Endothelial cell of umbilical vein (primary cell): ENCODE results near the gene SHROOM4. TPM values are rescaled to one million over a fixed set of nuclear protein-coding genes. Genes with fewer than 3 reads are reported as not detected.

ENCODE experiments used
- BruUV-seq: library from RNA; stranded (reverse); fragments of 400-500 nt; replicated peaks from 2 replicates; lab custom pipeline; 2021; lab: Mats Ljungman, UMichigan
- CTCF ChIA-PET: fragments of 300-600, 350-600 bp; sonication (Branson Sonifier 250); formaldehyde crosslinking; loops from one replicate; lab custom pipeline; 2021; ENCODE audit warnings: antibody characterized with exemption, inconsistent platforms; lab: Charles Lee
- POLR2A ChIA-PET: fragments of 300-600, 350-600 bp; sonication (Branson Sonifier 250); formaldehyde crosslinking; loops from one replicate; lab custom pipeline; 2021; ENCODE audit warnings: antibody characterized with exemption, inconsistent platforms; lab: Charles Lee
- DNase-seq: peaks from one replicate; pipeline ENCODE4 v3.0.0-alpha.2; 2011; ENCODE audit warnings: low read depth, low spot score
- FAIRE-seq: peaks from 2 replicates; lab custom pipeline; 2011; peaks lifted over from hg19 to GRCh38; lab: Jason Lieb, UNC
- H2AFZ ChIP-seq: 2 replicates; pipeline ENCODE4 v1.6.0; 2012; ENCODE audit warnings: low read depth, low read length, control low read depth, inconsistent platforms
- H3K27ac ChIP-seq: 2 replicates; pipeline ENCODE4 v1.5.1; 2011; ENCODE audit warnings: low read depth, mild to moderate bottlenecking, control low read depth, low read length, moderate library complexity; ENCODE audit not compliant: insufficient read depth
- H3K27me3 ChIP-seq, 2 experiments: 2 replicates each; pipeline versions ENCODE4 v1.6.0 to v1.6.1; 2011; ENCODE audit warnings: low read length in 2 of 2, mixed read lengths in 1 of 2; ENCODE audit not compliant: control insufficient read depth in 2 of 2, insufficient read depth in 2 of 2
- H3K36me3 ChIP-seq, 2 experiments: 2 replicates in 1 of 2; 3 replicates in 1 of 2; pipeline ENCODE4 v1.5.1; 2011; ENCODE audit warnings: low read length in 2 of 2, mild to moderate bottlenecking in 1 of 2, moderate library complexity in 1 of 2; ENCODE audit not compliant: control insufficient read depth in 2 of 2, insufficient read depth in 2 of 2; ENCODE audit errors: extremely low read depth in 1 of 2
- H3K4me1 ChIP-seq: 3 replicates; pipeline ENCODE4 v1.5.1; 2011; ENCODE audit warnings: mild to moderate bottlenecking, low read length; ENCODE audit not compliant: control insufficient read depth, insufficient read depth; ENCODE audit errors: extremely low read depth
- H3K4me2 ChIP-seq: 2 replicates; pipeline ENCODE4 v1.6.1; 2011; ENCODE audit warnings: low read length, control low read depth, mixed read lengths; ENCODE audit not compliant: insufficient read depth
- H3K4me3 ChIP-seq, 3 experiments: fragments of 200-600 bp in 1 of 3; sonication (generic), shearing (Covaris generic) in 1 of 3; replicated peaks in 1 of 3; 2 replicates each; pipeline ENCODE4 v1.5.1; 2011 to 2016; ENCODE audit warnings: control low read depth in 3 of 3, low read length in 3 of 3, mild to moderate bottlenecking in 2 of 3, inconsistent platforms in 1 of 3, low read depth in 1 of 3, moderate library complexity in 1 of 3; ENCODE audit not compliant: insufficient read depth in 1 of 3
- H3K79me2 ChIP-seq: 2 replicates; pipeline ENCODE4 v1.6.0; 2012; ENCODE audit warnings: low read length, inconsistent platforms; ENCODE audit not compliant: control insufficient read depth, insufficient read depth
- H3K9ac ChIP-seq: replicated peaks from 2 replicates; pipeline ENCODE3; 2011; ENCODE audit warnings: low read length, control low read depth; ENCODE audit not compliant: insufficient read depth; ENCODE audit errors: extremely low read depth
- H3K9me1 ChIP-seq: replicated peaks from 3 replicates; pipeline ENCODE4 v1.6.0; 2011; ENCODE audit warnings: mild to moderate bottlenecking, low read length; ENCODE audit not compliant: control insufficient read depth, insufficient read depth; ENCODE audit errors: extremely low read depth
- H3K9me3 ChIP-seq: replicated peaks from 2 replicates; pipeline ENCODE4 v1.5.1; 2012; ENCODE audit warnings: low read length, inconsistent platforms; ENCODE audit not compliant: control insufficient read depth, insufficient read depth
- H4K20me1 ChIP-seq: replicated peaks from 2 replicates; pipeline ENCODE3; 2011; ENCODE audit warnings: mild to moderate bottlenecking, low read length; ENCODE audit not compliant: control insufficient read depth, insufficient read depth; ENCODE audit errors: extremely low read depth
- EZH2 ChIP-seq: IDR thresholded peaks from 2 replicates; pipeline ENCODE4 v1.6.1; 2012; ENCODE audit warnings: borderline replicate concordance, low read depth, mild to moderate bottlenecking, moderate library complexity, low read length, inconsistent platforms; ENCODE audit not compliant: severe bottlenecking
- FOS ChIP-seq: IDR thresholded peaks from 2 replicates; pipeline ENCODE4 v1.6.1; 2011; ENCODE audit warnings: mild to moderate bottlenecking, low read length, moderate library complexity, borderline replicate concordance; ENCODE audit not compliant: insufficient read depth
- GATA2 ChIP-seq: IDR thresholded peaks from 2 replicates; pipeline ENCODE4 v1.7.0; 2011; ENCODE audit warnings: low read depth, mild to moderate bottlenecking, moderate library complexity, mixed read lengths, low read length; ENCODE audit not compliant: insufficient read length, insufficient read depth
- JUN ChIP-seq: IDR thresholded peaks from 2 replicates; pipeline ENCODE4 v1.6.1; 2011; ENCODE audit warnings: borderline replicate concordance, low read depth; ENCODE audit not compliant: insufficient read length, insufficient read depth
- MYC ChIP-seq: IDR thresholded peaks from one replicate; pipeline ENCODE4 v1.6.1; 2011; ENCODE audit warnings: mild to moderate bottlenecking, low read depth, low read length
- POLR2A ChIP-seq: IDR thresholded peaks from 2 replicates; pipeline ENCODE4 v1.6.1; 2012; ENCODE audit warnings: low read depth, mild to moderate bottlenecking, control low read depth, low read length
- POLR2AphosphoS5 ChIP-seq: IDR thresholded peaks from 2 replicates; pipeline ENCODE4 v1.6.1; 2012; ENCODE audit warnings: low read depth, mild to moderate bottlenecking, control low read depth, low read length, moderate library complexity; ENCODE audit not compliant: insufficient read depth
- dilution Hi-C: fragments of 300-500 bp; cut with MboI; formaldehyde crosslinking; loops from one replicate; pipeline ENCODE4 v1.15.0; 2019; ENCODE audit warnings: low sequenced_read_pairs; ENCODE audit not compliant: extremely low pct_ligation_motif_present
- intact Hi-C: fragments of 100-400 bp; cut with micrococcal nuclease; formaldehyde crosslinking; loops from one replicate; pipeline ENCODE4 v1.10.0; 2022
- polyA plus RNA-seq, 4 experiments: library from polyadenylated mRNA; depleted of rRNA in 3 of 4; stranded (reverse) in 3 of 4; unstranded in 1 of 4; fragments of >200 nt; gene quantifications; 2 replicates each; pipeline versions ENCODE4 v1.2.1 to v1.2.3, GENCODE V29; 2011 to 2012; ENCODE audit warnings: missing spikeins in 1 of 4
- total RNA-seq: library from RNA; stranded (reverse); gene quantifications from 2 replicates; pipeline ENCODE4 v1.2.3, GENCODE V29; 2021
- TF ChIP-seq, protein P1 (sequence below): IDR thresholded peaks from 2 replicates; pipeline ENCODE4 v1.6.1; 2011; ENCODE audit not compliant: insufficient read depth, insufficient read length
- TF ChIP-seq, protein P2 (sequence below), 2 donors: IDR thresholded peaks; 1 replicate in 1 of 2; 2 replicates in 1 of 2; pipeline ENCODE4 v1.5.1; 2011; ENCODE audit warnings: low read length in 2 of 2, mild to moderate bottlenecking in 2 of 2, moderate library complexity in 2 of 2, control low read depth in 1 of 2, inconsistent platforms in 1 of 2, low read depth in 1 of 2; ENCODE audit not compliant: insufficient read depth in 1 of 2; ENCODE audit errors: extremely low read depth in 1 of 2

The SHROOM4 gene
- total and polyA plus RNA-seq, 2 donors (not counting 3 experiments of a cell fraction or from before 2014, with no cell fraction given) = 29.7 to 57.5 TPM

DNA sequence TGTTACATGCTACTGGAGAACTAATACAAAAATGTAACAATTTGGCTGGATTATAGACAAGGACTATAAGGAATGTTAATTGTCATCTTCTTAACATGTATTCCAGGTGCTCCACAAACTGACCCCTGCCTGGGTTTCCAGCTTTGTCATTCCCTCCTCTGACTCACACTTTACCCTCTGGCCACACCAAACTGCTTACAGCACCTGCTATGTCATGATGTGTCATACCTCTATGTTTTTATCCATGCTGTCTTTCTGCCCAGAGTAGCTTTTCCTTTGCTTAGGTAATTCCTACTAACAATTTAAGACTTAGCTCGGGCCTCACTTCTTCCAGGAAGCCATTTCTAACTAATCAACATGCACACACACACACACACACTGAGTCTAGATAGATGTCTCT is 14.0 kb upstream of the SHROOM4 start:
- BruUV-seq = no TSS peak
- ChIA-PET CTCF (interaction anchor here (1.2 kb wide), 1 partner anchor 9 kb away, joined by 3 read pairs; no protein-coding TSS in a partner anchor), POLR2A (no interaction called here)
- H3K4me1 ChIP-seq = no peaks in the 10 kb centered on the region
- H3K36me3 ChIP-seq = no peaks in the 10 kb centered on the region
- no peak overlapping the region for H3K4me2 ChIP-seq
- no peaks in the 10 kb centered on the region for H4K20me1 ChIP-seq
- H3K9me3 ChIP-seq = no peaks in the 10 kb centered on the region
- no peak overlapping the region for H3K9ac ChIP-seq
- no peak overlapping the region for H3K27ac ChIP-seq
- intact Hi-C loops = no loop called here
- FAIRE-seq = peak; percentile 70
- no peaks in the 10 kb centered on the region for H3K9me1 ChIP-seq
- no peak overlapping the region for H3K4me3 ChIP-seq
- H2AFZ ChIP-seq = no peak overlapping the region
- no peaks in the 10 kb centered on the region for H3K27me3 ChIP-seq
- dilution Hi-C loops = no loop called here
- TF ChIP-seq FOS (peak; percentile 59), POLR2AphosphoS5 (no peak)
- DNase-seq = peak; percentile 12
- no peaks in the 10 kb centered on the region for H3K79me2 ChIP-seq

DNA sequence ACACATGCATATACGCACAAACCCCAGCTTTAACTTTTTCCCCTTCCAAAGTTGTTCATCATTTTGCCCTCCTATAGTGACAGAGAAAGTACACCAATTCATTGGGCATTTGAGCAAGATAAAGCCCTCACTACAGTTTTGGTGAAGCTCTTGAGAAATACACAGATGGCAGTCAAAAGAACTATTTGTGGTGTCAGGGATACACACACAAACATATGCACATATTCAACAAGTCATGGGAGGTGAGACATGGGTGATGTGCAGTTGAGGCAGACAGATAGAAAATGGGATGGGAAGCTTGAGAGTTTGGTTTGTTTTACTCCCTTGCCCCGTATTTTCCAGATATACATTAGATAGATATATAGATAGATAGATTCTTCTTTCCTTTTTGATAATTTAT is 11.8 kb upstream of the SHROOM4 start:
- intact Hi-C loops = no loop called here
- ChIA-PET CTCF (interaction anchor here (1.0 kb wide), 1 partner anchor 12 kb away, joined by 4 read pairs; the partner anchor contains the start of gene SHROOM4), POLR2A (no interaction called here)
- Histone ChIP-seq H3K27me3 (no peaks in the 10 kb centered on the region), H3K9me3 (no peaks in the 10 kb centered on the region), H3K9ac (no peak overlapping the region), H3K36me3 (no peaks in the 10 kb centered on the region), H3K4me1 (no peaks in the 10 kb centered on the region), H3K4me3 (no peak overlapping the region), H3K4me2 (no peak overlapping the region), H3K27ac (no peak overlapping the region), H2AFZ (no peak overlapping the region), H4K20me1 (no peaks in the 10 kb centered on the region), H3K9me1 (no peaks in the 10 kb centered on the region), H3K79me2 (no peaks in the 10 kb centered on the region)
- no peak for TF ChIP-seq POLR2AphosphoS5
- no peak for TF ChIP-seq MYC
- no peak for TF ChIP-seq POLR2A
- TF ChIP-seq GATA2 = no peak
- TF ChIP-seq, protein P1, sequence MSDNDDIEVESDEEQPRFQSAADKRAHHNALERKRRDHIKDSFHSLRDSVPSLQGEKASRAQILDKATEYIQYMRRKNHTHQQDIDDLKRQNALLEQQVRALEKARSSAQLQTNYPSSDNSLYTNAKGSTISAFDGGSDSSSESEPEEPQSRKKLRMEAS = no peak
- no peak for TF ChIP-seq FOS
- TF ChIP-seq, protein P2, sequence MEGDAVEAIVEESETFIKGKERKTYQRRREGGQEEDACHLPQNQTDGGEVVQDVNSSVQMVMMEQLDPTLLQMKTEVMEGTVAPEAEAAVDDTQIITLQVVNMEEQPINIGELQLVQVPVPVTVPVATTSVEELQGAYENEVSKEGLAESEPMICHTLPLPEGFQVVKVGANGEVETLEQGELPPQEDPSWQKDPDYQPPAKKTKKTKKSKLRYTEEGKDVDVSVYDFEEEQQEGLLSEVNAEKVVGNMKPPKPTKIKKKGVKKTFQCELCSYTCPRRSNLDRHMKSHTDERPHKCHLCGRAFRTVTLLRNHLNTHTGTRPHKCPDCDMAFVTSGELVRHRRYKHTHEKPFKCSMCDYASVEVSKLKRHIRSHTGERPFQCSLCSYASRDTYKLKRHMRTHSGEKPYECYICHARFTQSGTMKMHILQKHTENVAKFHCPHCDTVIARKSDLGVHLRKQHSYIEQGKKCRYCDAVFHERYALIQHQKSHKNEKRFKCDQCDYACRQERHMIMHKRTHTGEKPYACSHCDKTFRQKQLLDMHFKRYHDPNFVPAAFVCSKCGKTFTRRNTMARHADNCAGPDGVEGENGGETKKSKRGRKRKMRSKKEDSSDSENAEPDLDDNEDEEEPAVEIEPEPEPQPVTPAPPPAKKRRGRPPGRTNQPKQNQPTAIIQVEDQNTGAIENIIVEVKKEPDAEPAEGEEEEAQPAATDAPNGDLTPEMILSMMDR (IDR thresholded peaks at IDR 0.05; ENCODE audit: extremely low read depth in 1 of 2, insufficient read depth in 1 of 2, low read depth in 1 of 2, low read length in 2 of 2) = no peak
- no peak for TF ChIP-seq EZH2
- no peak for TF ChIP-seq JUN
- no peak for FAIRE-seq
- BruUV-seq = no TSS peak
- no peak for DNase-seq
- dilution Hi-C loops = no loop called here
